GM12891 (cell line): Measurements from ENCODE around the gene CLDN1.

Experiments used
- POLR2A ChIP-seq: IDR thresholded peaks from 2 replicates; pipeline ENCODE4 v1.6.1; 2011; ENCODE audit warnings: low read depth, low read length, control low read depth
- TAF1 ChIP-seq: IDR thresholded peaks from 2 replicates; pipeline ENCODE4 v1.6.1; 2011; ENCODE audit warnings: low read depth, low read length, control low read depth

DNA sequence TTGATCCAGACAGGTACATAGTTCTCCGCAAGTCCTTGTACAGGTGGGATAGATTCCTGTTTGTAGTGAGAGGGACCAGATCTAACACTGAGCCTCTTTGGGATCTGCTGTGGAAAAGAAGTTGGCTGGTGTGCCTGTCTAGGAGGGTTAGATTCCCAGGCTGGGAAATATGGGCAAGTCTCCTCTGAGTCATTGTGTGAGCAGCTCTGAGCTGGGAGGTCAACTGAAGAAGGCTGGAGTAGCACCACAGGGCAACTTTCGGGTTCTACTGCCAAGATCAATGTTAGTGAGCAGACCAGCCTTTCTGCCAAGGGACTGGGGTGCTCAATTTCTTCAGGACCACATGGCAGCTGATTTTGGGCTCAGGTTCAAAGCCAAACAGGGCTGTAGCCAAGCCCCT lies 33.4 kb downstream of the CLDN1 start:
- no peak for TF ChIP-seq TAF1
- no peak for TF ChIP-seq POLR2A
